ENCODE data around the gene USP32.
"Not testable (repeated sequence)": the region's sequence is repeated elsewhere in the genome, so short reads cannot be mapped to it uniquely, and the experiment has no call there.

GRCh38 chr17:60227276-60227675 lies 164.7 kb downstream of the USP32 start:
- not testable (repeated sequence) for TF ChIP-seq CTCF (conservative IDR thresholded peaks at IDR 0.05; ENCODE audit: low read length); EZH2phosphoT487 (IDR thresholded peaks at IDR 0.05; ENCODE audit: borderline replicate concordance)

Measured in Loucy (cell line).